ACC112 (cell line): Measurements from ENCODE around the gene CSMD2.

ENCODE experiments used
- H2AFZ ChIP-seq: fragments of 200-600 bp; sonication (generic); one replicate; pipeline ENCODE4 v1.6.0; 2017; ENCODE audit warnings: antibody characterized with exemption, low read length; ENCODE audit not compliant: unreplicated experiment
- H3K27ac ChIP-seq: fragments of 200-600 bp; sonication (generic); 2 replicates; pipeline ENCODE4 v1.5.1; 2014; ENCODE audit warnings: low read depth, mild to moderate bottlenecking, antibody characterized with exemption, low read length, moderate library complexity
- H3K27me3 ChIP-seq: fragments of 200-600 bp; sonication (generic); 2 replicates; pipeline ENCODE4 v1.6.1; 2014; ENCODE audit warnings: mild to moderate bottlenecking, antibody characterized with exemption, low read length, moderate library complexity, mixed read lengths; ENCODE audit not compliant: insufficient read depth
- H3K36me3 ChIP-seq: fragments of 200-600 bp; sonication (generic); 2 replicates; pipeline ENCODE4 v1.6.1; 2016; ENCODE audit warnings: mild to moderate bottlenecking, antibody characterized with exemption, low read length, moderate library complexity, mixed read lengths; ENCODE audit not compliant: insufficient read depth
- H3K4me1 ChIP-seq: fragments of 200-600 bp; sonication (generic); one replicate; pipeline ENCODE4 v1.6.1; 2016; ENCODE audit warnings: low read length, mixed read lengths; ENCODE audit not compliant: insufficient read depth, unreplicated experiment, control insufficient read depth
- H3K4me3 ChIP-seq: fragments of 200-600 bp; sonication (generic); 2 replicates; pipeline ENCODE4 v1.5.1; 2014; ENCODE audit warnings: mild to moderate bottlenecking, low read depth, low read length
- H3K79me2 ChIP-seq: fragments of 200-600 bp; sonication (generic); one replicate; pipeline ENCODE4 v1.6.0; 2016; ENCODE audit warnings: low read length; ENCODE audit not compliant: control insufficient read depth, unreplicated experiment, insufficient read depth

Gene CSMD2

GRCh38 chr1:33560680-33561079 is 604.4 kb downstream of the CSMD2 start:
- H3K79me2 ChIP-seq = no peaks in the 10 kb centered on the region
- H3K36me3 ChIP-seq = no peaks in the 10 kb centered on the region
- no peak overlapping the region for H2AFZ ChIP-seq
- H3K4me3 ChIP-seq = no peak overlapping the region
- H3K27me3 ChIP-seq = peaks cover 7% of the 10 kb centered on the region; the same call in 1 of the 2 replicates
- no peak overlapping the region for H3K27ac ChIP-seq
- H3K4me1 ChIP-seq = no peaks in the 10 kb centered on the region

DNA sequence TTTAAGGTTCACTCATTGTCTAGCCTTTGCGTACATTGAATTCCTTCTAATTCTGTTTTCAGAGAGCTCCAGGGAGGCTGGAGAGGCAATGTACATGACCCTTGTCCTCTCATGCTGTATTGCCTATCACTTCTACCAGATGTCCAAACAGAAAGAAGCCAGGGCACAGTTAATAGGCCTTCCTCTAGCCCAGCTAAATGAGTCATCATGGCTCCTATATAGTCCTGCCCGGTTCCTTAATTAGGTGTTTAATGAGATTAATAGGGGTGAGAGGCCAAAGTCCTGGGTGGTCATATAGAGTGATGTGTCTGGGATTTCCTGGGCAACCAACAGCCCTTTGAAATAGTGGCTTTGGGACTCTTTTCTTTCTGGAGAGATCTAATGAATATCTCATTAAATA is 616.3 kb downstream of the CSMD2 start:
- Histone ChIP-seq H3K4me1 (no peaks in the 10 kb centered on the region), H3K27me3 (peaks cover 5% of the 10 kb centered on the region; the same call in 1 of the 2 replicates), H3K27ac (no peak overlapping the region), H3K79me2 (no peaks in the 10 kb centered on the region), H3K4me3 (no peak overlapping the region), H3K36me3 (no peaks in the 10 kb centered on the region), H2AFZ (no peak overlapping the region)

DNA sequence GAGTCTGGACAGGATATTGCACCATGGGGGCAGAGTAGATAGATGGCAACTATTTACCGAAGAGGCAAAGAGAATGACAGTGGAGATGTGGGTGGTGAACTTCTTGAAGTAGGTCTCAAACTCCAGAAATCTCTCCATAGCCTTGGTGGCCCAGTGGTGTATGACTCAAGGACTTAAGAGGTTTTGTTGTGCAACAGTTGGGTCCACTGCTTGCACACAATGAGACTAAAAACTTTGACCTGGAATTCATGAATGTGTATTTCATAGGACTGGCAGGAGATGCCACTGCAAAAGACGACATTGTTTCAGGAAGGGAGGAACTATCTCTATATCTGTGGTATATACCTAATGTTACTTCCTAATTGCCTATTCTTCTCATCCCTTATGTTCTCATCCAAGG is 616.7 kb downstream of the CSMD2 start:
- H3K27ac ChIP-seq = no peak overlapping the region
- H3K4me1 ChIP-seq = no peaks in the 10 kb centered on the region
- H2AFZ ChIP-seq = no peak overlapping the region
- H3K27me3 ChIP-seq = peaks cover 5% of the 10 kb centered on the region; the same call in 1 of the 2 replicates
- no peak overlapping the region for H3K4me3 ChIP-seq
- H3K36me3 ChIP-seq = no peaks in the 10 kb centered on the region
- H3K79me2 ChIP-seq = no peaks in the 10 kb centered on the region

DNA sequence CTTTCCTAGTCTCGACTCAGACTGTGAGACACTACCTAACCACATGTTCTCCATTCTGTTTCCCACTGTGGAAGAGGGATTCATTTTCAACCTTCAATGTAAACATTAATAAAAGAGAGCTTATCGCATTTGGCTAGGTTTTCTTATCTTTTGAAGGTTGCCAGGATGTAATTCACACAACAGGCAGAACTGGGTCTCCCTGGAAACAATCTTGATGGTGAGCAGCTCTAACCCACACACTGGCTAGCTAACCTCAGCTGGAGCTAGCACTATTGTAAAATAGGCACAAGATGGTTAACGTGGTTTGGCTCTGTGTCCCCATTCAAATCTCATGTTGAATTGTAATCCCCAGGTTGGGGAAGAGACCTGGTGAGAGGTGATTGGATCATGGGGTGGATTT is 617.5 kb downstream of the CSMD2 start:
- H3K36me3 ChIP-seq = no peaks in the 10 kb centered on the region
- H2AFZ ChIP-seq = no peak overlapping the region
- no peak overlapping the region for H3K4me3 ChIP-seq
- H3K79me2 ChIP-seq = no peaks in the 10 kb centered on the region
- peaks cover 11% of the 10 kb centered on the region; the same call in 1 of the 2 replicates for H3K27me3 ChIP-seq
- no peak overlapping the region for H3K27ac ChIP-seq
- no peaks in the 10 kb centered on the region for H3K4me1 ChIP-seq

- Histone ChIP-seq H3K27ac (no peak overlapping the region), H3K36me3 (no peaks in the 10 kb centered on the region), H2AFZ (no peak overlapping the region), H3K4me1 (no peaks in the 10 kb centered on the region), H3K27me3 (peaks cover 14% of the 10 kb centered on the region; the same call in 1 of the 2 replicates), H3K4me3 (no peak overlapping the region), H3K79me2 (no peaks in the 10 kb centered on the region)
Measured at GRCh38 chr1:33541966-33542365, 623.1 kb downstream of the CSMD2 start.

GRCh38 chr1:33537885-33538284 is 627.1 kb downstream of the CSMD2 start:
- no peaks in the 10 kb centered on the region for H3K36me3 ChIP-seq
- no peak overlapping the region for H3K4me3 ChIP-seq
- H3K4me1 ChIP-seq = no peaks in the 10 kb centered on the region
- H3K27me3 ChIP-seq = peaks cover 19% of the 10 kb centered on the region; the same call in 1 of the 2 replicates
- no peak overlapping the region for H2AFZ ChIP-seq
- H3K27ac ChIP-seq = no peak overlapping the region
- H3K79me2 ChIP-seq = no peaks in the 10 kb centered on the region

- no peaks in the 10 kb centered on the region for H3K79me2 ChIP-seq
- H2AFZ ChIP-seq = no peak overlapping the region
- H3K4me3 ChIP-seq = no peak overlapping the region
- H3K27ac ChIP-seq = no peak overlapping the region
- no peaks in the 10 kb centered on the region for H3K4me1 ChIP-seq
- H3K36me3 ChIP-seq = no peaks in the 10 kb centered on the region
- H3K27me3 ChIP-seq = peaks cover 24% of the 10 kb centered on the region; the same call in 1 of the 2 replicates
Measured at GRCh38 chr1:33535334-33535733, 629.7 kb downstream of the CSMD2 start.

DNA sequence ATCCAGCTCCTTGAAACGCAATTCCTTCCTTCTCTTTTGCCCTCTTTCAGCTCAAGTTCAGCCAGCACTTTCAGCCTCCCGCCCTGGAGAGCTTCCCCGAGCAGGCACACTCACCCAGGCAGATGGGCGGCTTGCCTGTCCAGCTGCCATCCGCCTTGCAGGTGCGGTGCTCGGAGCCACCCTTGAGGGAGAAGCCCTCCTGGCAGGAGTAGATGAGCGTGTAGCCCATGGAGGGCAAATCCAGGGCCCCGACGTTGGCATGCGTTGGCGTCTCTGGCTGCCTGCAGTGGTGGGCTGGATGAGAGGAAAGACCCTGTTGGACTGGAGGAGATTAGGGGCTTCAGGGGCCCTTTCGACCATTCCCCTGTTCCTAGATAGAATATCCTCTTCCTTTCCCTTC is 632.1 kb downstream of the CSMD2 start:
- Histone ChIP-seq H3K36me3 (no peaks in the 10 kb centered on the region), H3K27me3 (peaks cover 24% of the 10 kb centered on the region; the same call in 1 of the 2 replicates), H3K79me2 (no peaks in the 10 kb centered on the region), H2AFZ (no peak overlapping the region), H3K27ac (no peak overlapping the region), H3K4me1 (no peaks in the 10 kb centered on the region), H3K4me3 (no peak overlapping the region)

DNA sequence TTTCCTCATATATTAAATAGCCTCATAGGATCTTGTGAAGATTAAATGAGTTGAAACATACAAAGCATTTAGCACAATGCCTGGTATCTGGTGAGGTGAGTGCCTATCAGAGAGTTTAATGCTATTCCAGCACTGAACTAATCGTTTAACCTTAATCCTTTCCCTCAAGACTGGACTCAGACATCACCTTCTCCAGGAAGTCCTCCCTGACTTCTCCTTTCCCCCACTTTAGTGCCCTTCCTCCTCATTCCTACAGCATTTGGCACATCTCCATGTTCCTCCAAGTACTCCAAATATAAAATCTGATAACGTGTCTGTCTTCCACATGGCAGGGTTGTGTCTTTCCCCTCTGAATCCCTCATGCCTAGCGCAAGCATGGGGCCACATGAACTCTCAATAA is 632.8 kb downstream of the CSMD2 start:
- Histone ChIP-seq H2AFZ (no peak overlapping the region), H3K4me3 (no peak overlapping the region), H3K4me1 (no peaks in the 10 kb centered on the region), H3K79me2 (no peaks in the 10 kb centered on the region), H3K27me3 (peaks cover 24% of the 10 kb centered on the region; the same call in 1 of the 2 replicates), H3K27ac (no peak overlapping the region), H3K36me3 (no peaks in the 10 kb centered on the region)

DNA sequence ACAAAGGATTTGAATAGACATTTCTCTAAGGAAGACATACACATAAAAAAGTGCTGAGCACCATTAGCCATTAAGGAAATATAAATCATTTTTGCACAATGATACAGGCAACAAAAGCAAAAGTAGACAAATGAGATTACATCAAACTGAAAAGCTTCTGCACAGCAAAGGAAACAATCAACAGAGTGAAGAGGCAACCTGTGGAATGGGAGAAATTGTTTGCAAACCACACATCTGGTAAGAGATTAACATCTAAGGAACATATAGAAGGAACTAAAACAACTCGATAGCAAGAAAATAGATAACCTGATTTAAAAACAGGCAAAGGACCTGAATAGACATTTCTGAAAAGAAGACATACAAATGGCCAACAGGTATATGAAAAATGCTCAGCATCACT is 635.1 kb downstream of the CSMD2 start:
- H2AFZ ChIP-seq = no peak overlapping the region
- H3K27me3 ChIP-seq = peaks cover 31% of the 10 kb centered on the region; the same call in 1 of the 2 replicates
- H3K79me2 ChIP-seq = no peaks in the 10 kb centered on the region
- no peaks in the 10 kb centered on the region for H3K36me3 ChIP-seq
- H3K4me1 ChIP-seq = no peaks in the 10 kb centered on the region
- H3K27ac ChIP-seq = no peak overlapping the region
- no peak overlapping the region for H3K4me3 ChIP-seq

GRCh38 chr1:33527934-33528333 is 637.1 kb downstream of the CSMD2 start:
- Histone ChIP-seq H3K36me3 (no peaks in the 10 kb centered on the region), H3K27me3 (peaks cover 33% of the 10 kb centered on the region), H2AFZ (no peak overlapping the region), H3K4me1 (no peaks in the 10 kb centered on the region), H3K4me3 (no peak overlapping the region), H3K79me2 (no peaks in the 10 kb centered on the region), H3K27ac (no peak overlapping the region)
